Panc1 (cell line): ENCODE data around the gene ARHGAP8. TPM values are rescaled to one million over a fixed set of nuclear protein-coding genes. Genes with fewer than 3 reads are reported as not detected.

Experiments used
- ATAC-seq: fragments of 200-7000 bp; cut with Tn5 transposase; 2 replicates; pipeline ENCODE4 v1.9.1; 2020; ENCODE audit warnings: mild to moderate bottlenecking, moderate library complexity
- BruUV-seq: library from RNA; stranded (reverse); fragments of 400-500 nt; replicated peaks from 2 replicates; lab custom pipeline; 2021; lab: Mats Ljungman, UMichigan
- CTCF ChIA-PET: fragments of 300-600 bp; sonication (Branson Sonifier 250); formaldehyde crosslinking; loops from one replicate; lab custom pipeline; 2022; ENCODE audit warnings: antibody characterized with exemption; lab: Charles Lee
- POLR2A ChIA-PET: fragments of 300-600 bp; sonication (Branson Sonifier 250); formaldehyde crosslinking; loops from one replicate; lab custom pipeline; 2022; ENCODE audit warnings: antibody characterized with exemption; lab: Charles Lee
- DNase-seq: peaks from one replicate; pipeline ENCODE4 v3.0.0-alpha.2; 2010; ENCODE audit warnings: low read depth, low spot score
- H3K27ac ChIP-seq: 2 replicates; pipeline ENCODE4 v1.5.1; 2011; ENCODE audit warnings: mild to moderate bottlenecking, low read length, inconsistent platforms
- H3K27me3 ChIP-seq: fragments of 200-500 bp; sonication (Bioruptor generic); 2 replicates; pipeline ENCODE4 v1.6.0; 2014; ENCODE audit warnings: low read length, inconsistent platforms; ENCODE audit not compliant: control insufficient read depth, insufficient read depth
- H3K36me3 ChIP-seq: fragments of 200-500 bp; sonication (Bioruptor generic); 2 replicates; pipeline ENCODE4 v1.5.1; 2014; ENCODE audit warnings: inconsistent platforms, mild to moderate bottlenecking, low read length, moderate library complexity; ENCODE audit not compliant: control insufficient read depth, insufficient read depth
- H3K4me1 ChIP-seq: 2 replicates; pipeline ENCODE4 v1.5.1; 2011; ENCODE audit warnings: inconsistent platforms, mild to moderate bottlenecking, low read length, moderate library complexity; ENCODE audit not compliant: control insufficient read depth, insufficient read depth
- H3K4me3 ChIP-seq, 2 experiments: 2 replicates each; pipeline ENCODE4 v1.5.1; 2011 to 2012; ENCODE audit warnings: low read depth in 2 of 2, low read length in 2 of 2, mild to moderate bottlenecking in 2 of 2, inconsistent platforms in 1 of 2, moderate library complexity in 1 of 2
- H3K9me3 ChIP-seq: fragments of 200-500 bp; sonication (Bioruptor generic); 2 replicates; pipeline ENCODE4 v1.5.1; 2014; ENCODE audit warnings: low read depth, mild to moderate bottlenecking, inconsistent platforms, low read length, moderate library complexity; ENCODE audit not compliant: control insufficient read depth, insufficient read depth
- CTCF ChIP-seq: fragments of 450-650 bp; IDR thresholded peaks from 2 replicates; pipeline ENCODE4 v1.5.1; 2017; ENCODE audit warnings: mild to moderate bottlenecking
- POLR2AphosphoS5 ChIP-seq: IDR thresholded peaks from 2 replicates; pipeline ENCODE4 v1.6.1; 2012; ENCODE audit warnings: mild to moderate bottlenecking, low read depth, low read length, moderate library complexity
- REST ChIP-seq, 2 experiments: IDR thresholded peaks; 2 replicates each; pipeline ENCODE4 v1.6.1; 2011 to 2012; ENCODE audit warnings: low read depth in 2 of 2, control low read depth in 1 of 2, low read length in 1 of 2, mild to moderate bottlenecking in 1 of 2, moderate library complexity in 1 of 2; ENCODE audit not compliant: insufficient read depth in 1 of 2
- SIN3A ChIP-seq: IDR thresholded peaks from 2 replicates; pipeline ENCODE4 v1.6.1; 2012; ENCODE audit warnings: low read depth, mild to moderate bottlenecking, low read length, moderate library complexity, borderline replicate concordance; ENCODE audit not compliant: insufficient read depth
- TCF7L2 ChIP-seq: IDR thresholded peaks from 2 replicates; pipeline ENCODE4 v1.6.1; 2011; ENCODE audit warnings: mild to moderate bottlenecking, low read depth, low read length, inconsistent platforms
- in situ Hi-C: cut with HindIII; loops from 2 replicates; pipeline ENCODE4 v1.10.0; 2016; ENCODE audit warnings: low sequenced_read_pairs, low pct_unique_long_range_greater_than_20kb
- intact Hi-C: fragments of 100-400 bp; cut with micrococcal nuclease; formaldehyde crosslinking; loops from one replicate; pipeline ENCODE4 v1.10.0; 2022; ENCODE audit not compliant: unreplicated experiment
- total RNA-seq: library from RNA; stranded (reverse); gene quantifications from one replicate; pipeline ENCODE4 v1.2.1, GENCODE V29; 2021; ENCODE audit not compliant: unreplicated experiment

The ARHGAP8 gene
- total RNA-seq, 1 experiment from 2014 or later, result 9.2 TPM

DNA sequence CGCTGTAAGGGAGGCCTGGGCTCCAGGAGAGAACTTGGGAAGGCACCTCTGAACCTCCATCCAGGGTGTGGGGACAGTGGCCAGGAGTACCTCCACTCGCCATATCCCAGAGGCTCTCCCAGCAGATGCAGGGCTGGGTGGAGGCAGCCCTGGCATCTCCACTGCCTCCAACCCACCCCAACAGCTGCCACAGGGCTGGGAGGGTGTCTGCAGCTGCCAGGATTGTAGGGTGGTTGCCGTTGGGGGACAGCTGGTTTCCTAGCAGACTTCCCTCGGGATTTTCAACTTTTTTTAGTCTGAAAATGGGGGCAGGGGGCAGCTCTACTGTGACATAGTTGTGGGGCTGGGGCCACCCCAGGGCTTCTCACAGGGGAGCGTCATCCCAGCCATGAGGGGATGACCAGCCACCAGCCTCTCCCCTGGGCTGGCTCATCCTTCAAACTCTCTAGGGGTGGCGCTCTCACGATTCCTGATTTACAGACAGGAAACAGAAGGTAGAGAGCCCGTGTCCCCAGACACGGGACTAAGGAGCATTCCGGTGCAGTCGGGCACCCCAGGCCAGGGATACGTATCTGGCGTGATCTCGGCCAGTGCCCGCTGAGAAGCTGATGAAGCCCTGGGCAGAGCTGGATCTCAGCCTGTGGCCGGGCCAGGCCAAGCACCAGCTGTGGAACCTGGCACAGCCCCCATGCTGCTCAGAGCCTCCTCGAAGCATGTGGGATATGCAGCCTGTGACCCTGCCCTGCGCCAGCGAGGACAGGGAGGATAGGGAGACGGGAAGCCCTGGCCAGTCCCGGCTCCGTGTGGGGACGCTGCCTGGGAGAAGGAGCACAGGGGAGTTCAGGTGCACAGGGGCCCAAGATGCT, 40.5 kb upstream of the ARHGAP8 start:
- intact Hi-C loops, result no loop called here
- CTCF ChIA-PET, result interaction anchor here (1.6 kb wide), 1 partner anchor 25 kb away, joined by 3 read pairs; no protein-coding TSS in a partner anchor
- H3K36me3 ChIP-seq, result no peaks in the 10 kb centered on the region
- H3K4me1 ChIP-seq, result no peaks in the 10 kb centered on the region
- POLR2A ChIA-PET, result no interaction called here
- H3K27me3 ChIP-seq, result no peaks in the 10 kb centered on the region
- no peak overlapping the region for H3K27ac ChIP-seq
- TF ChIP-seq TCF7L2 (no peak), REST (IDR thresholded peaks at IDR 0.05; ENCODE audit: insufficient read depth in 1 of 2, low read depth in 2 of 2, low read length in 1 of 2) (no peak), POLR2AphosphoS5 (no peak), CTCF (no peak), SIN3A (no peak)
- no peaks in the 10 kb centered on the region for H3K9me3 ChIP-seq
- DNase-seq (no peak), ATAC-seq (no peak; the same call in 1 of the 2 replicates)
- no TSS peak for BruUV-seq
- no peak overlapping the region for H3K4me3 ChIP-seq
- in situ Hi-C loops, result no loop called here

- Histone ChIP-seq H3K4me3 (no peak overlapping the region), H3K36me3 (no peaks in the 10 kb centered on the region), H3K9me3 (no peaks in the 10 kb centered on the region), H3K27me3 (no peaks in the 10 kb centered on the region), H3K4me1 (no peaks in the 10 kb centered on the region), H3K27ac (no peak overlapping the region)
- in situ Hi-C loops (no loop called here), intact Hi-C loops (no loop called here)
- POLR2A ChIA-PET, result interaction anchor here (0.6 kb wide), 1 partner anchor 21 kb away, joined by 6 read pairs; no protein-coding TSS in a partner anchor
- ATAC-seq (no peak), DNase-seq (no peak)
- TF ChIP-seq SIN3A, result no peak
- TF ChIP-seq POLR2AphosphoS5, result no peak
- no peak for TF ChIP-seq REST (IDR thresholded peaks at IDR 0.05; ENCODE audit: insufficient read depth in 1 of 2, low read depth in 2 of 2, low read length in 1 of 2)
- no peak for TF ChIP-seq CTCF
- TF ChIP-seq TCF7L2, result no peak
- BruUV-seq, result no TSS peak
- CTCF ChIA-PET, result interaction anchor here (1.6 kb wide), 1 partner anchor 24 kb away, joined by 3 read pairs; no protein-coding TSS in a partner anchor
Measured at GRCh38 chr22:44712962-44713361, 39.4 kb upstream of the ARHGAP8 start.
